Endometrial microvascular endothelial cells (primary cell): Measurements from ENCODE around the gene MBP. TPM values are rescaled to one million over a fixed set of nuclear protein-coding genes. Genes with fewer than 3 reads are reported as not detected.

Experiments used
- in situ Hi-C: cut with HindIII; loops from 2 replicates; pipeline ENCODE4 v1.10.0; 2017; ENCODE audit warnings: low sequenced_read_pairs, low pct_unique_long_range_greater_than_20kb; ENCODE audit errors: inconsistent ontology term
- total RNA-seq: library from RNA; depleted of rRNA; stranded (reverse); fragments of >200 nt; gene quantifications from one replicate; pipeline ENCODE4 v1.2.3, GENCODE V29; 2015; ENCODE audit errors: inconsistent ontology term

The MBP gene
- total RNA-seq, 1 donor from 2014 or later = 8.5 TPM

GRCh38 chr18:77047803-77048419 is 84.7 kb downstream of the MBP start:
- in situ Hi-C loops = no loop called here

GRCh38 chr18:77046994-77047393 is 85.6 kb downstream of the MBP start:
- in situ Hi-C loops = no loop called here

- in situ Hi-C loops = no loop called here
Measured at GRCh38 chr18:77046409-77046808, 86.2 kb downstream of the MBP start.

- in situ Hi-C loops = no loop called here
Measured at GRCh38 chr18:77045677-77046076, 86.9 kb downstream of the MBP start.

- in situ Hi-C loops = no loop called here
Measured at GRCh38 chr18:77044866-77045664, 87.5 kb downstream of the MBP start.

GRCh38 chr18:77043541-77044280 is 88.9 kb downstream of the MBP start:
- in situ Hi-C loops = no loop called here

- in situ Hi-C loops = no loop called here
Measured at GRCh38 chr18:77042583-77042982, 90.0 kb downstream of the MBP start.

GRCh38 chr18:77039196-77040130 is 93.1 kb downstream of the MBP start:
- in situ Hi-C loops = no loop called here

GRCh38 chr18:77038182-77038858 is 94.3 kb downstream of the MBP start:
- in situ Hi-C loops = no loop called here

GRCh38 chr18:77037567-77037966 is 95.0 kb downstream of the MBP start:
- in situ Hi-C loops = no loop called here

- in situ Hi-C loops = no loop called here
Measured at GRCh38 chr18:77035380-77036187, 97.0 kb downstream of the MBP start.

- in situ Hi-C loops = no loop called here
Measured at GRCh38 chr18:77033575-77033974, 99.0 kb downstream of the MBP start.

GRCh38 chr18:77032181-77032701 is 100.3 kb downstream of the MBP start:
- in situ Hi-C loops = no loop called here

- in situ Hi-C loops = no loop called here
Measured at GRCh38 chr18:77031662-77032061, 100.9 kb downstream of the MBP start.

GRCh38 chr18:77030201-77030600 is 102.4 kb downstream of the MBP start:
- in situ Hi-C loops = no loop called here

- in situ Hi-C loops = no loop called here
Measured at GRCh38 chr18:77025831-77026363, 106.7 kb downstream of the MBP start.

GRCh38 chr18:77025123-77025522 is 107.5 kb downstream of the MBP start:
- in situ Hi-C loops = no loop called here
